ENCODE measurements around the gene KIF5C.
A peak's percentile ranks its signal among the peaks of the same experiment; 100 is the strongest.

KIF5C gene

DNA sequence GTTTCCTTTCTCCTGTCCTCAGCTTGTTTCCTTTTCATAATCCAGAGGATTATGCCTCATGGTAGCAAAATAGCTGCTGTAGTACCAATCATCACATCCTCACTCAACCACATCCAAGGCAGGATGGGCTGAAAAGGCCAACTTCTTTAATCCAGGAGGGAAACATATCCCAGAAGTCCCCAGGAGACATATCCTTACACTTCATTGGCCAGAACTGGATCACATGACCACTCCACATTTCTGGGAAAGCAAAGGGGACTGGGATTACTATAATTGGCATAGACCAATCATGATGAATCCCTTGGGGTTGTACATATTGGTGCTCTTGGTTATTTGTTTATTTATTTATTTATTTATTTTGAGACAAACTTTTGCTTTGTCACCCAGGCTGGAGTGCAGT, 109.4 kb downstream of the KIF5C start:
- CTCF ChIA-PET, result interaction anchor here (0.8 to 1.8 kb wide), 2 partner anchors 10 to 475 kb away, joined by 3 to 5 read pairs; no protein-coding TSS in a partner anchor
- TF ChIP-seq, protein P1, sequence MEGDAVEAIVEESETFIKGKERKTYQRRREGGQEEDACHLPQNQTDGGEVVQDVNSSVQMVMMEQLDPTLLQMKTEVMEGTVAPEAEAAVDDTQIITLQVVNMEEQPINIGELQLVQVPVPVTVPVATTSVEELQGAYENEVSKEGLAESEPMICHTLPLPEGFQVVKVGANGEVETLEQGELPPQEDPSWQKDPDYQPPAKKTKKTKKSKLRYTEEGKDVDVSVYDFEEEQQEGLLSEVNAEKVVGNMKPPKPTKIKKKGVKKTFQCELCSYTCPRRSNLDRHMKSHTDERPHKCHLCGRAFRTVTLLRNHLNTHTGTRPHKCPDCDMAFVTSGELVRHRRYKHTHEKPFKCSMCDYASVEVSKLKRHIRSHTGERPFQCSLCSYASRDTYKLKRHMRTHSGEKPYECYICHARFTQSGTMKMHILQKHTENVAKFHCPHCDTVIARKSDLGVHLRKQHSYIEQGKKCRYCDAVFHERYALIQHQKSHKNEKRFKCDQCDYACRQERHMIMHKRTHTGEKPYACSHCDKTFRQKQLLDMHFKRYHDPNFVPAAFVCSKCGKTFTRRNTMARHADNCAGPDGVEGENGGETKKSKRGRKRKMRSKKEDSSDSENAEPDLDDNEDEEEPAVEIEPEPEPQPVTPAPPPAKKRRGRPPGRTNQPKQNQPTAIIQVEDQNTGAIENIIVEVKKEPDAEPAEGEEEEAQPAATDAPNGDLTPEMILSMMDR (IDR thresholded peaks at IDR 0.05; ENCODE audit: control extremely low read depth, extremely low read depth, low read depth, missing control alignments), result no peak
- POLR2A ChIA-PET, result no interaction called here
- no peak for DNase-seq (ENCODE audit: extremely low spot score)

DNA sequence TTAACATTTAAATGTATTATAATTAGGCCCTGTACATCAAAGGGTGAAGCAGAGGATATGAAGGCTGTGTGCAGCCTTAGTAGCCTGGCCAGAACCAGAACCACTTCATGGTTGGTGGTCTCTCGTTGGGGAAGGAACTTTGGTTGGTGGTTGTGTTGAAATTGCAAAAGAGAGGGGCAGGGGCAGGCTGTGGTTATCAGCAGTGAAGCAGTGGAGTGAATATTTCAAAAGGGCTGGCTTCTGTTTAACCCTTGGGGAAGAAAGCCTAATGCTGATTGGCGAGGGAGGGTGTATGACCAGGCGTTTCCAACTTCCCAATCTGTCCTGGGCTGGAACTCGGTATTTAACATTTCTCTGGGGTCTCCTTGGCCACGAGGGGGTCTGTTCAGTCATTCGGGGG, 112.3 kb downstream of the KIF5C start:
- TF ChIP-seq, protein P1 (IDR thresholded peaks at IDR 0.05; ENCODE audit: control extremely low read depth, extremely low read depth, low read depth, missing control alignments), result no peak
- CTCF ChIA-PET, result interaction anchor here (2.5 kb wide), 1 partner anchor 30 kb away, joined by 12 read pairs; no protein-coding TSS in a partner anchor

DNA sequence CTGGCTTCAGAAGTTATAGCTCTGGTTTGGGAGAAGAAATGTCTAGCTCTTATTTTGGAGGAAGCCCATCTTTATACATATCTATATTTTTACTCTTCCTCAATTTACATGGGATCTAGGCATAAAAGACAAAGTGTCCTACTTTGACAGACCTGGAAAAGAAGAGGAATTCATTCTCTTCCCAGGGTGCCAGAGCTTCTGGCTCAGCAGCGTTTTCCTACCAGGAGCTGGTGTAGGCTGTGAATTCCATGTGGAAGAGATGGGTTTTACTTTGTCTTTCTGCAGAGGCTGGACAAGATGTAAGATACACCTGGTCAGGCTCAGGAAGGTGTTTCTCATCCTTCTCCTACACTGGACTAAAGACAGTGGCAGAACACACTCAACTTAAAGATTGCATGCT, 113.3 kb downstream of the KIF5C start:
- POLR2A ChIA-PET, result no interaction called here
- CTCF ChIA-PET, result interaction anchor here (1.0 to 1.1 kb wide), 4 partner anchors 13 to 1050 kb away, joined by 3 to 4 read pairs (median 3); no protein-coding TSS in a partner anchor
- TF ChIP-seq, protein P1 (IDR thresholded peaks at IDR 0.05; ENCODE audit: control extremely low read depth, extremely low read depth, low read depth, missing control alignments), result no peak
- no peak for DNase-seq (ENCODE audit: extremely low spot score)

More for the DNA sequence above, 112.3 kb downstream of the KIF5C start:
- POLR2A ChIA-PET, result no interaction called here
- no peak for DNase-seq (ENCODE audit: extremely low spot score)

DNA sequence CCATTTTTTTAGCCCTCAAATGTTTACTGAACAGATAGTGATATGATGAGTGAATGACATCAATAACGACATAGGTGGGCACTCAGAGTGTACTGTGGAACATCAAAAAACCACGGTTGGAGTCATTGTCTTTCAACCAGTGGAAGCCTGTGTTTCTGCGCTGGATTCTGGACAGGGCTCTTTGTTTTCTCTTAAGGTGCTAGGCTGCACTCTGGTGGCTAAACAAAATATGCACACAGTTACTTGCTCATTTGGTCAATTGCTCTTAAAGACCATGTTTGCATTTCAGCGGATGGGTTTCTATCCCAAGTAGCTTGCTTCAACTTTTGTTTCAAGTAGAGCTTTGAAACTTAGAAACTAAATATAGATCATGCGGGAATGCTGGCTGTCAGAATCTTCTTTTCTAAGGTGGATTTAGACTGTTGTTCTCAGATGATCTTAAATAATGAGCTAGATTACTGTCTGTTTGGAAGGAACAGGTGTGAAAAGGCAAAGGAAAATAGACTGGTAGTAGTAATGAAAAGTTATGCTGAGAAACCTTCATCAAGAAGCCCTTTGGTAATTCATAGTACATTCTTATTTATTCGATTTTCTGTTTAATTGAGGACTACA, 115.0 kb downstream of the KIF5C start:
- TF ChIP-seq, protein P1 (IDR thresholded peaks at IDR 0.05; ENCODE audit: control extremely low read depth, extremely low read depth, low read depth, missing control alignments), result peak; percentile 70
- CTCF ChIA-PET, result interaction anchor here (0.7 to 3.1 kb wide), 19 partner anchors 9 to 1058 kb away, joined by 3 to 19 read pairs (median 4); no protein-coding TSS in a partner anchor
- POLR2A ChIA-PET, result no interaction called here
- peak; percentile 62 for DNase-seq (ENCODE audit: extremely low spot score)

DNA sequence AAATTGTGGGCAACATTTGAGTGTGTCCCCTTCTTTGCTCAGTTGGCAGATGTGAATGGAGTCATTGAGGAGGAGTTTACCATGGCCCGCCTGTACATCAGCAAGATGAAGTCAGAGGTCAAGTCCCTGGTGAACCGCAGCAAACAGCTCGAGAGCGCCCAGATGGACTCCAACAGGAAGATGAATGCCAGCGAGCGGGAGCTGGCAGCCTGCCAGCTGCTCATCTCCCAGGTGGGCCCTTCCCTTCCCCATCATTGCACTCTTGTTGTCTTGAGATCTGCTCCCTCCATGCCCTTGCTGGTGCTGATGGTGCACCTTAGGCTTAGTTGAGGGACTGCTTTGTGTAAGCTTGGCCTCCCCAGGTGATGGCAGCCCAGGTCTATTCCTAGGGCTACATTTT, 115.9 kb downstream of the KIF5C start:
- ChIA-PET POLR2A (no interaction called here), CTCF (interaction anchor here (1.2 to 3.1 kb wide), 7 partner anchors 10 to 1054 kb away, joined by 3 to 19 read pairs (median 6); no protein-coding TSS in a partner anchor)
- DNase-seq (ENCODE audit: extremely low spot score), result no peak
- TF ChIP-seq, protein P1 (IDR thresholded peaks at IDR 0.05; ENCODE audit: control extremely low read depth, extremely low read depth, low read depth, missing control alignments), result no peak

DNA sequence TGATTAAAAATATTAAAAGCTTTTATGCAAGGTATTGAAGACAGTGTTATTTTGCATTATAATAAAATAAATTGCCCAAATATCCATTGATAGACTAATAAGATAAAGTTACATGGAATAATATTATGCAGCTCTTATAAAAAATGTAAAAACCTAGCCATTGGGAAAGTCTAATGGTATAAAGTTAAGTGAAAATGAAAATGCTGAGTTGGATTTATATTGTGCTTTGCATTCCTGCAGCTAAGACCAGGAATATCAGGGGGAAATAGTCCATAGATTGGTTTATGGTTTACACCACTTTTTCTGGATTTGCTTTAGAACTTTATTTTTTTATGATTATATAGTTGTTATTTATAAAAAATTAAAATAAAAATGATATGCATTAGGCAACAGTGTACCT, 117.4 kb downstream of the KIF5C start:
- TF ChIP-seq, protein P1 (IDR thresholded peaks at IDR 0.05; ENCODE audit: control extremely low read depth, extremely low read depth, low read depth, missing control alignments), result no peak
- POLR2A ChIA-PET, result no interaction called here
- DNase-seq (ENCODE audit: extremely low spot score), result no peak
- CTCF ChIA-PET, result interaction anchor here (0.8 to 3.1 kb wide), 10 partner anchors 8 to 1056 kb away, joined by 3 to 19 read pairs (median 5); no protein-coding TSS in a partner anchor
